HG03442 (cell line): ENCODE results near the gene SLAMF8.
A peak's percentile ranks its signal among the peaks of the same experiment; 100 is the strongest.

Source experiments
- ATAC-seq: cut with Tn5 transposase; IDR thresholded peaks from one replicate; pipeline ENCODE4 v1.9.1; 2021; ENCODE audit warnings: mild to moderate bottlenecking, moderate library complexity; ENCODE audit not compliant: unreplicated experiment

Gene SLAMF8

DNA sequence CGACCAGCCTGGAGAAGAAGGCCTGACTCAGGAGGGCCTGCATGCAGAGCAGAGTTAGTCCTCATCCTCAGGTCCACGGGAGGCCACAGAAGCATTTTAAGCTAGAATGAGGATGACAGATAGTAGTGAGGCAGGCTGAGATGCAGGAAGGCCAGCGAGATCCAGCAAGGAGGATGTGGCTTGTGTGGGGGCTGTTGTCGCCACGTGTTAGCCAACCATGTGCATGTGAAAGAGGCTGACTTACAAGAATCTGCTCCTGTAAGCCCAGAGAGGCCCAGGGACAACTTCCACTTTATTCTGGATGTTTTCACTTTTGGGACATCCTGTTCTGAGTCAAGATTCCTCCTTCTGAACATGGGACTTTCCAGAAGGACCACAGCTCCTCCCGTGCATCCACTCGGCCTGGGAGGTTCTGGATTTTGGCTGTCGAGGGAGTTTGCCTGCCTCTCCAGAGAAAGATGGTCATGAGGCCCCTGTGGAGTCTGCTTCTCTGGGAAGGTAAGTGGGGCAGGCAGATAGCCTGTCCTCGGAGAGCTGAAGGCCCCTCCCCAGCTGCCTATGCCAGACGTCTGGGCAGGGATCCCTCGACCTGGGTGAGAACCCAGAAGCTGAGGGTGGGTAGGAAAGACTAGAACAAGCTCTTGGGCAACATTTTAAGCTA is at the start of gene SLAMF8:
TSS of gene SLAMF8 (plus strand) at position 433 of the 661 bp plus-strand sequence. CDS start at position 459, 26 bp downstream.
- ATAC-seq: no peak

DNA sequence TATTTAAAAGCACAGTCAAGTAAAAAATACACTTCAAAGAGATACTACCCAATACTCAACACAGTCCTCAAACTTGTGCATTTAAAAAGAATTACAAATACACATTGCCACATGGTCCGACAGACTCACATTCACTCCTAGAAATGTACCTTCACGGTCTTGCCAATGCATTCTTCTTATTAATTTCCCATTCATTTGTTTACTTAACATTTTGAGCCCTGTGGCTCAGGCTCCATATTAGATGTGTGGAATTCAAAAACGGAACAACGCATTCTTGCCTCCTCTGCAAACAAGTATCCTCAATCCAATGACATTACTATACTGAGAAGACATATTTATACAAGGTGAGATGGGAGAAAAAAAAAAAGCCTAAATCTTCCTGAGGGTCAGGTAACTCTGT is 48.4 kb upstream of the SLAMF8 start:
- no peak for ATAC-seq

GRCh38 chr1:159779403-159779851 is 47.2 kb upstream of the SLAMF8 start:
- ATAC-seq: no peak

DNA sequence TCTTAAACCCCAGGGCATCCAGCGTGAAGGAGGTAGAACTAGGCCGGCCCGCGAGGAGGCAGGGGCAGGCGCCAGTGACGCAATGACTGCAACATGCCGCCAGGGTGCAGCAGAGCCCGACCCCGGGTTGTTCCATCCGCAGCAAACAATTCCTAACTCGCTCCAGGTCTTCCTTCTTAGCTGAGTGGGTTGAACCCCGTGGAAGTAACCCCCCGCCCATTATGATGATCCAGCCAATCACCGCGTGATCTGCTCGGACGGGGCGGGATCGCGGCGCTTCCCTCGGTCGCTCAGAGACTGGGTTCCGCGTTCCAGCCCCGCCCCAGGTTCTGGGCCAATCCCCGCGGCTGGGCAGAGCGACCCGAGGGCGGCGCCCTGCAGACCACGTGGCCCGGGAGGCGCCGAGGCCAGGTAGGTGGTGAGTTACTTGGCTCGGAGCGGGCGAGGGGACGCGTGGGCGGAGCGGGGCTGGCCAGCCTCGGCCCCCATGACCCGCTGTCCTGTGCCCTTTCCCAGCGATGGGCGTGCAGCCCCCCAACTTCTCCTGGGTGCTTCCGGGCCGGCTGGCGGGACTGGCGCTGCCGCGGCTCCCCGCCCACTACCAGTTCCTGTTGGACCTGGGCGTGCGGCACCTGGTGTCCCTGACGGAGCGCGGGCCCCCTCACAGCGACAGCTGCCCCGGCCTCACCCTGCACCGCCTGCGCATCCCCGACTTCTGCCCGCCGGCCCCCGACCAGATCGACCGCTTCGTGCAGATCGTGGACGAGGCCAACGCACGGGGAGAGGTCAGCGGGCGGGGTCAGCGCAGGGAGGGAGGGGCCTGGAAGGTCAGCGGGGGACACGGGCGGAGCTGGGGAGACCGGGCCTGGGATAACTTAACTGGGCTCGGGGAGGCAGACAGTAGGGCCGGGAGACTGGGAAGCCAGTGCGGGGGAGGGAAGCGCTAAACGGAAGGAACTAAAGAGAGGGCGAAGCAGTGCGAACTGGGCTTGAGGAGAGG is 45.8 kb upstream of the SLAMF8 start, which contains the start of gene DUSP23:
TSS of gene DUSP23 (plus strand) at position 380 of the 1,000 bp plus-strand sequence. CDS start at position 519, 139 bp downstream.
- ATAC-seq: peak; percentile 97

DNA sequence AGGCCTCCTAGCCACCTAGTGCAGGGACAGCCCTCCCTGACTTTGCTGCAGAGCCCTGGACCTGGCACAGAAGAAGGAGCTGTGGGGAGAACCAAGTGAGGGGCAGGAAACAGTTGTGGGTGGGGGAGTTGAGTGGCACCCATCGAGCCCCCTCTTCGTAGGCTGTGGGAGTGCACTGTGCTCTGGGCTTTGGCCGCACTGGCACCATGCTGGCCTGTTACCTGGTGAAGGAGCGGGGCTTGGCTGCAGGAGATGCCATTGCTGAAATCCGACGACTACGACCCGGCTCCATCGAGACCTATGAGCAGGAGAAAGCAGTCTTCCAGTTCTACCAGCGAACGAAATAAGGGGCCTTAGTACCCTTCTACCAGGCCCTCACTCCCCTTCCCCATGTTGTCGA is 44.7 kb upstream of the SLAMF8 start:
- no peak for ATAC-seq

DNA sequence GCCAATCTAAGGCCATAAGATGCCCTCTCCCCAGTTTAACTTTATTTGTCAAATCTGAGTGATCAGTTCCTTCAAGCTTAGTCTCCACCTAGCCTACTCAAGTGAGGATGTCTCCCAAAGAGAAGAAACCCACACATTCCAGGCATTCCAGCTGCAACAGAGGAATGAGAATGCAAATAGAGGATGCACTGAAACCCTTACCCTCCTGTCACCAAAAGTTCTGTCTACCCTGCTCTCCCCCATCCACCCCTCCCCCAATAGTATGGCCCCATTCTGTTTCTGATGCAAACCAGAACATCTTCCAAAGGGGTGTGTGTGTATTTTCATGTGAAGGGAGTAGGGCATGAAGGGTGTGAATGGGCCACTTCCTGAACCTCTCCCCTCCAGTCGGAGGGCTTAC is 42.9 kb upstream of the SLAMF8 start:
- no peak for ATAC-seq

DNA sequence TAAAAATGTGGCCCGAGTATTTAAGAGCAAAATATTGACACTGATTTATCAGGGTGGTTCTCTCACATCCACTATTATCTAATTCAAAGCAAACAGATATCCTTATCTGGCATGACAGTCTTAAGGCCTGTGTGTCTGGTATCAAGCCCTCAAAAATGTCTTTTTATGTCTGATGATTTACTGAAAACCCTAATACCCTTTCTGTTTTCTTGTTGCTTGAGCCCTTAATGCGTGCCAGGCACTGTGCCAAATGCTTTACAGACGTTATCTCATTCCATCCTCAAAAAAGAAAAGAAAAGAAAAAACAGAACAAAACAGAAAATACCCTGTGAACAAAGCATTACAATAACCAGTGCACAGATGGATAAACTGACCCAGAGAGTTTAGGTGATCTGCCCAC is 40.2 kb upstream of the SLAMF8 start:
- ATAC-seq: no peak

GRCh38 chr1:159786966-159787365 is 39.7 kb upstream of the SLAMF8 start:
- no peak for ATAC-seq

DNA sequence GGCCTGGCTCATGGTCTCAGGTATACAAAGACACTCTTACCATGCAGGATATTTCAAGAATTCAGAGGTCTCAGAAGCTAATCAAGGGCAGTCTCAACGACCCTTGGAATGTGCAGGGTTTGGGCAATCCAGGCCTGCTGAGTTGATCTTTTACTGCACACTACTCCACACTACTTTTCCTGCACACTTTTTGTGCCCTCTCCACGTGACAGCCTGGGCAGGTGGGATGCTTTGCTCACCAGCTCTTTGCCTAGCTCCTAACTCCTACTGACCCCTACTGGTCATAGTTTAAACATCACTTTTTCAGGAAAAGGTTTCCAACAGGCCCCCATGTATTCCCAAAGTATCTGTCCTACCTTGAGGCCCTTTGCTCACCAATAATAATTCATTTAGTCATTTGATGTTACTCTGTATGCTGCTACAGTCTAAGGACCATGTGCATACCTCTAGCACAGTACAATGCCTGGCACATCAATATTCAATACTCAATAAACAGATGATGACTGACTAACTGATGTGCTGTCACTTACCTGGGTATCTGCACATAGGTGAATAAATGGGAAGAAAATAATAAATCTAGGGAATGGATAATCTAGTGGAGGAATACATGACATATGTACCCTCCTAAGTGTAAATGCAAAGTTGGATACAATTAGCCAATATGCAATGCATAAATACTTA is 36.3 kb upstream of the SLAMF8 start:
- no peak for ATAC-seq

DNA sequence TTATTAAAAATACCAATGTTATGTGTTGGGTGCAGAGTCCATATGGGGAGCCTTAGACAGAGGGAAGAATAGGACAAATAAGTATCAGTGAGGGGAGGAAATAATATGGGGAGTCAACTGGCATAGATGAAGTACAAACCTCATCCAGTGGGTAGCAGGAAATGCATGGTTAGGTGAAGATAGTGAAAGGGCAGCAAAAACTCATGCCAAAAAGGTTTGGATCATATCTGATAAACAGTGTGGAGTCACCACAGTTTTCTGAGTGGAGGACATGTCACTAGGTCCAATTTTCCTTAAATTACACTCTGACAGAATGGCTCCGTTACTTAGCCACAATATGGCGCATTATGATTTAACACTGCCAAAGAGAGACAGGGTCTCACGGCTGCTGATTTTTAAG is 35.6 kb upstream of the SLAMF8 start:
- ATAC-seq: no peak

DNA sequence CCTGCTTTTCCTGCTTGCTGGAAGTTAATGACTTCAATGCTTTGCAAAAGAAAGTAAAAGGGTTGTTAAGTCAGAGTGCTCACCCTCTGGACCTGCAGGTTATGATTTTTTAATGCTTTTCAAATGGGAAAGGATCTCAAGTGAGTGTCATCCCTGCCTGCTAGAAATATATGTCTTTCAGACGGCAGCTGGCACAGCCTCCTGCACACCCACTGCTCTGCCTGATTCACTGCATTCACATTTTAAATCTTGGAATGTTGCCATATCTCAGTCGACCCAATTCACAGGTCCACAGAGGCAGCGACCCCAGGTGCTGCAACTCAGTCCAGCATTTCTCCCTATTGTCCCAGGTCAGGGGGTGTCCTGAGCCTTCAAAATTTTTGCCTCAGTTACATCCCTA is 35.2 kb upstream of the SLAMF8 start:
- no peak for ATAC-seq

GRCh38 chr1:159795534-159795933 is 31.1 kb upstream of the SLAMF8 start:
- ATAC-seq: no peak

DNA sequence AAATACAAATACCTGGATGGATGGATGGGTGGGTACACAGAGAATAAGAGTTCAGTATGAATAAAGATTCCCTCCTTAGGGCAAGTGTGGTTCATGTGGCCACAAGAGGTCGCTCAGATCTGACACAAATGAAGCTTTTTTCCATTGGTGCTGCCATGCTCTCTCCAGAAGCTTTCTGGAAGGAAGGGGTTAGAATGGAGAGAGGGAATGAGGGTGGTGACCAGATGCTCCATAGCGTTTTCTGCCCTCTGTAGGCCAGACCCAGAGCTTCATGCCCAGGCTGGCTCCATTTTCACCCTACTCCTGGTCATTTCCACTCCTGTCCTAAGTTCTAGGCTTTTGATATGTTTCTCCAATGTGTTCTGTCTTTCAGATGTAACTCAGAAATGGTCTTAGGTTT is 27.8 kb upstream of the SLAMF8 start:
- ATAC-seq: no peak

- ATAC-seq: no peak
Observed at GRCh38 chr1:159799446-159799985, 27.2 kb upstream of the SLAMF8 start.

DNA sequence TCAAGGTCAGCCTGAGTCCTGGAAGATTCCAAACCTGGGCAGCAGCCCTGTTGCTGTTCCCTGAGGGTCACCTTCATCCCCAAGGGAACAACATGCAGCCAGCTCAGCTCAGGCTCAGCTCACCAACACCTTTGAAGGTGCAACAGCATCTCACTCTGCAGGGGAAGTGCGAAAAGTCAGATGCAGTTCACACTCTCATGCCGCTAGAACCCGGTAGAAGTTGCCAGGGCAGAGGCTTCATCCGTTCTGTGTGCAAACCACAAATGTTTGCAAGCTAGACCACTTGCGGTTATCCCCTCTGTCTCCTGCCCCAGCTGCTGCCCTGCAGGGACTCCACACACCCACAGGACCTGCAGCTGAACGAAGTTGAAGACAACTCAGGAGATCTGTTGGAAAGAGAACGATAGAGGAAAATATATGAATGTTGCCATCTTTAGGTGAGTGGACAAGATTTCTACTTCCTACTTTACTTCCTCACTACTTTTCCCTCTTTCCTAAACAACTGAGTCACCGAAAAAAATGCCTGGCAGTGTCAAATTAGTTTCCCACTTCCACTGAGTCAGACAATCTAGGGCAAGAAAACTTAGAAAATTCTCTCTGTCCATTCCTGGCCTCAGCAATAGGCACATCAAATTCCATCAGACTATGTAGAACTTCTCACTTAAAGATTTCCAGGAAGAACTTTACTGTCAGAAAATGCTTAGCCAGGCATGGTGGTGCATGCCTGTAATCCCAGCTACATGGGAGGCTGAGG is 26.3 kb upstream of the SLAMF8 start:
- ATAC-seq: no peak

DNA sequence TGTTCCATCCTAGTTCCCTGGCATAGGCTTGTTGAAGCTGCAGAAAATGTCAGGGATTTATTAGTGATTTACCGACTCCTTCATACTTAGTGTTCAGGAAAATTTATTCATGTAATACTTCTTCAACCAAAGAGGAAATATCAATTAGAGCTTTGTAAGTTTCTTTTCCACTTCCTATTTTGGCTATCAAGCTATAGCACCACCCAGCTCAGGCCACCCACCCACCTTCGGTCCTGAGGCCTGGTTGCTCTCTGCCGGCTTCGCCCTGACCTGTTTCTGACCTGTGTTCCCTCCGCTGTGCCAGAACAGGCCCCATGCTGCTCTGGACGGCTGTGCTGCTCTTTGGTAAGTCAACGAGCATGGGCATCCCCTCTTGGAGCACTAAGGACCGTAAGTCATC is 24.6 kb upstream of the SLAMF8 start, which contains the start of gene FCRL6:
TSS of gene FCRL6 (plus strand) at position 250 of the 400 bp plus-strand sequence. CDS start at position 315, 65 bp downstream.
- no peak for ATAC-seq

DNA sequence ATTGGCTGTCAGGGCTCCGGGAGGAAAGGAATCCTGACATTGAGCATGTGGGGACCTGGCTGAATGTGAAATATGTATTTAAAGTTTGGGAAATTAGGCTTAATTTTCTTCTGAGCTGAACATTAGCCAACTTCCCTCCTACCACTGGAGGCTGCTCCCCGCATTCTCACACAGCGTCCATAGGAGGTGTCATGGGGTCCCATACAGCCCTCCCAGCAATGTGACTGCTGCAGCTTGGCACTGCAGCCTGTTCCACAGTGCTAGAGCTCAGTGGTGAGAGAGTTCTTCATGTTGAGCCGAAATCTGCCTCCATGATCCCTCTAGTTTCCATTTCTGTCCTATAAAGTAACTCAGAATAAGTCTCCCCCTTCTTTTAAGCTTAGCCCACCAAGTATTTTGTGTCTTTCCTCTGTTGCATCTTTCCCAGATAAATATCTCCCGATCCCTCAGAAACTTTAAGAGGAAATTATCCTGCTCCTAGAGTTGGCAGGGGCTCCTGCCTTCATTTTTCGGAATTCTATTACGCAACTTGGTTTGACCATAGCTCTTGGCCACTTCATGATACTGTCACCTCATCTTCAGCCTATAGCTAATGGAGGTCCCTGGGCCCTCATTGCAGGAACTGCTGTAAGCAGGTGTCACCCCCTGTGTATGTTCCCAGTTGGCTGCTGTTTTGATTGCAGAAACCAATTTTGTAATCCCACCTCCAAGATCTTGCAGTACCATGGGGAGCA is 22.6 kb upstream of the SLAMF8 start:
- ATAC-seq: no peak

DNA sequence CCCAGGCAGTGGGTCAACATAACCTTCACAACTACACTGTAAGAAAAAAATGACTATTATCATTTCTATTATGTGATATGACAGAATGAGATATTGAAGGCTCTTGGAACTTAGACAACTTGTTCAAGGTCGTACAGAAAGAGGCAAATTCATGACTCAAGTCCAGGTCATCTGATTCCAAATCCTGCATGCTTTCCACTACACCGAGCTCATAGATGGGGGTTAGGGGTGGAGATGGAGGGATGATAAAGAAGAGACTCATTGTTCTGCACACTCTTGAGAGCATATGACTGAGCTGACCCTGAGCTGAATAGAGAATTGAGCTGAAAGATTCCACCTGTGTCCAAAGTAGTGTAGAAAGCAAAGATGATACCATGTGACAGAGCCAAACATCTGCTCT is 21.7 kb upstream of the SLAMF8 start:
- ATAC-seq: no peak

GRCh38 chr1:159815926-159816325 is 10.7 kb upstream of the SLAMF8 start:
- no peak for ATAC-seq
